Astrocyte of the cerebellum (primary cell): ENCODE measurements around the gene ADAMTS17.

ENCODE experiments used
- DNase-seq: peaks from one replicate; pipeline ENCODE4 v3.0.0-alpha.2; 2011; ENCODE audit warnings: low read depth
- H3K4me3 ChIP-seq: 2 replicates; pipeline ENCODE4 v1.5.1; 2011; ENCODE audit warnings: mild to moderate bottlenecking, low read depth, low read length, moderate library complexity
- CTCF ChIP-seq: IDR thresholded peaks from 2 replicates; pipeline ENCODE4 v1.5.1; 2012; ENCODE audit warnings: low read length, low read depth, moderate library complexity, mild to moderate bottlenecking; ENCODE audit errors: missing control alignments
- in situ Hi-C: cut with HindIII; loops from 2 replicates; pipeline ENCODE4 v1.10.0; 2017; ENCODE audit warnings: low sequenced_read_pairs

Gene ADAMTS17

GRCh38 chr15:100254691-100255090, 87.1 kb downstream of the ADAMTS17 start:
- no peak for DNase-seq
- in situ Hi-C loops, result no loop called here
- H3K4me3 ChIP-seq, result no peak overlapping the region
- no peak for TF ChIP-seq CTCF

- no peak for DNase-seq
- TF ChIP-seq CTCF, result no peak
- H3K4me3 ChIP-seq, result no peak overlapping the region
- in situ Hi-C loops, result no loop called here
These were observed 87.5 kb downstream of the ADAMTS17 start for GRCh38 chr15:100254285-100254684.

GRCh38 chr15:100253640-100254039, 88.1 kb downstream of the ADAMTS17 start:
- in situ Hi-C loops, result no loop called here

GRCh38 chr15:100252779-100253417, 88.9 kb downstream of the ADAMTS17 start:
- H3K4me3 ChIP-seq, result no peak overlapping the region
- no peak for DNase-seq
- no peak for TF ChIP-seq CTCF
- in situ Hi-C loops, result no loop called here

More at GRCh38 chr15:100253640-100254039, 88.1 kb downstream of the ADAMTS17 start:
- DNase-seq, result no peak
- TF ChIP-seq CTCF, result no peak
- no peak overlapping the region for H3K4me3 ChIP-seq

GRCh38 chr15:100252359-100252758, 89.4 kb downstream of the ADAMTS17 start:
- in situ Hi-C loops, result no loop called here
- H3K4me3 ChIP-seq, result no peak overlapping the region
- TF ChIP-seq CTCF, result no peak
- no peak for DNase-seq

GRCh38 chr15:100250176-100250800, 91.5 kb downstream of the ADAMTS17 start:
- in situ Hi-C loops, result no loop called here
- DNase-seq, result no peak
- TF ChIP-seq CTCF, result no peak
- no peak overlapping the region for H3K4me3 ChIP-seq
